ENCODE results near the gene PIP5K1B. TPM values are rescaled to one million over a fixed set of nuclear protein-coding genes. Genes with fewer than 3 reads are reported as not detected.

PIP5K1B gene
- total RNA-seq, 1 experiment from 2014 or later: 5.2 TPM

- ATAC-seq (no peak), DNase-seq (ENCODE audit: low spot score) (no peak)
- no peaks in the 10 kb centered on the region for H3K27me3 Mint-ChIP-seq (ENCODE audit: low read depth)
- H3K36me3 Mint-ChIP-seq: no peaks in the 10 kb centered on the region
- H3K9me3 Mint-ChIP-seq: peaks cover 14% of the 10 kb centered on the region
- POLR2A ChIA-PET: no interaction called here
- H3K27ac Mint-ChIP-seq: no peak overlapping the region
- H3K4me3 Mint-ChIP-seq: no peak overlapping the region
- CTCF ChIA-PET: interaction anchor here (0.8 kb wide), 1 partner anchor 159 kb away, joined by 3 read pairs; no protein-coding TSS in a partner anchor
- no peak for TF ChIP-seq JAZF1 (CRISPR knock-in tag; IDR thresholded peaks at IDR 0.05)
- no peak for TF ChIP-seq PREB (CRISPR knock-in tag; IDR thresholded peaks at IDR 0.05; ENCODE audit: borderline replicate concordance)
- TF ChIP-seq ZBTB21 (CRISPR knock-in tag; IDR thresholded peaks at IDR 0.05; ENCODE audit: borderline replicate concordance): no peak
- no peak for TF ChIP-seq CREB1 (CRISPR knock-in tag; IDR thresholded peaks at IDR 0.05)
- no peak for TF ChIP-seq ZNF671 (CRISPR knock-in tag; IDR thresholded peaks at IDR 0.05)
- no peak for TF ChIP-seq SP1 (CRISPR knock-in tag; conservative IDR thresholded peaks at IDR 0.05)
- no peak for TF ChIP-seq AFF4 (CRISPR knock-in tag; IDR thresholded peaks at IDR 0.05; ENCODE audit: borderline replicate concordance)
- peaks cover 7% of the 10 kb centered on the region for H3K4me1 Mint-ChIP-seq
Measured at GRCh38 chr9:68726489-68726888, 21.4 kb downstream of the PIP5K1B start.

GRCh38 chr9:68727636-68728035 is 22.6 kb downstream of the PIP5K1B start:
- ChIA-PET CTCF (interaction anchor here (0.9 to 1.6 kb wide), 4 partner anchors 13 to 272 kb away, joined by 3 to 5 read pairs (median 4); no protein-coding TSS in a partner anchor), POLR2A (interaction anchor here (0.6 kb wide), 1 partner anchor 368 kb away, joined by 3 read pairs; no protein-coding TSS in a partner anchor)
- Mint-ChIP-seq H3K9me3 (peaks cover 14% of the 10 kb centered on the region), H3K27ac (no peak overlapping the region), H3K36me3 (no peaks in the 10 kb centered on the region), H3K4me3 (no peak overlapping the region), H3K27me3 (ENCODE audit: low read depth) (no peaks in the 10 kb centered on the region), H3K4me1 (peaks cover 18% of the 10 kb centered on the region)
- ATAC-seq: peak; percentile 26; the same call in 1 of the 2 replicates
- DNase-seq (ENCODE audit: low spot score): no peak
- TF ChIP-seq E2F4 (CRISPR knock-in tag; IDR thresholded peaks at IDR 0.05; ENCODE audit: borderline replicate concordance, low read depth) (no peak), HMGA2 (CRISPR knock-in tag; IDR thresholded peaks at IDR 0.05) (no peak), ZNF532 (CRISPR knock-in tag; IDR thresholded peaks at IDR 0.05; ENCODE audit: borderline replicate concordance) (no peak), ZNF138 (CRISPR knock-in tag; conservative IDR thresholded peaks at IDR 0.05) (no peak), ZMAT4 (CRISPR knock-in tag; IDR thresholded peaks at IDR 0.05) (no peak), AFF4 (CRISPR knock-in tag; IDR thresholded peaks at IDR 0.05; ENCODE audit: borderline replicate concordance) (no peak), ZNF232 (CRISPR knock-in tag; IDR thresholded peaks at IDR 0.05) (no peak), PRDM15 (CRISPR knock-in tag; IDR thresholded peaks at IDR 0.05) (no peak)

All from WTC11 (cell line).